ENCODE measurements around the gene TBC1D32.

- TF ChIP-seq, protein P1, sequence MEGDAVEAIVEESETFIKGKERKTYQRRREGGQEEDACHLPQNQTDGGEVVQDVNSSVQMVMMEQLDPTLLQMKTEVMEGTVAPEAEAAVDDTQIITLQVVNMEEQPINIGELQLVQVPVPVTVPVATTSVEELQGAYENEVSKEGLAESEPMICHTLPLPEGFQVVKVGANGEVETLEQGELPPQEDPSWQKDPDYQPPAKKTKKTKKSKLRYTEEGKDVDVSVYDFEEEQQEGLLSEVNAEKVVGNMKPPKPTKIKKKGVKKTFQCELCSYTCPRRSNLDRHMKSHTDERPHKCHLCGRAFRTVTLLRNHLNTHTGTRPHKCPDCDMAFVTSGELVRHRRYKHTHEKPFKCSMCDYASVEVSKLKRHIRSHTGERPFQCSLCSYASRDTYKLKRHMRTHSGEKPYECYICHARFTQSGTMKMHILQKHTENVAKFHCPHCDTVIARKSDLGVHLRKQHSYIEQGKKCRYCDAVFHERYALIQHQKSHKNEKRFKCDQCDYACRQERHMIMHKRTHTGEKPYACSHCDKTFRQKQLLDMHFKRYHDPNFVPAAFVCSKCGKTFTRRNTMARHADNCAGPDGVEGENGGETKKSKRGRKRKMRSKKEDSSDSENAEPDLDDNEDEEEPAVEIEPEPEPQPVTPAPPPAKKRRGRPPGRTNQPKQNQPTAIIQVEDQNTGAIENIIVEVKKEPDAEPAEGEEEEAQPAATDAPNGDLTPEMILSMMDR (IDR thresholded peaks at IDR 0.05), result no peak
- TF ChIP-seq POLR2A (IDR thresholded peaks at IDR 0.05), result no peak
These were observed 209.7 kb downstream of the TBC1D32 start for GRCh38 chr6:121124600-121124999.
